Measurements from ENCODE around the gene OR4P4. TPM values are rescaled to one million over a fixed set of nuclear protein-coding genes. Genes with fewer than 3 reads are reported as not detected.

Gene OR4P4
- total and polyA plus RNA-seq, 3 donors from 2014 or later: not detected

- no peaks in the 10 kb centered on the region for H3K27me3 ChIP-seq
- no peak for DNase-seq
- H3K9me3 ChIP-seq: no peaks in the 10 kb centered on the region
- H3K27ac ChIP-seq: no peak overlapping the region
- intact Hi-C loops (cut with DNase I; ENCODE audit: low total_unique reads): no loop called here
- H3K4me3 ChIP-seq: no peak overlapping the region
- H3K36me3 ChIP-seq (ENCODE audit: low read depth, missing control alignments): no peaks in the 10 kb centered on the region
- no peaks in the 10 kb centered on the region for H3K4me1 ChIP-seq
- no peak for TF ChIP-seq CTCF (IDR thresholded peaks at IDR 0.05)
- TF ChIP-seq POLR2A (IDR thresholded peaks at IDR 0.05): no peak
Measured at GRCh38 chr11:55655096-55655495, 20.2 kb downstream of the OR4P4 start.

- no peak for DNase-seq
- Histone ChIP-seq H3K36me3 (ENCODE audit: low read depth, missing control alignments) (no peaks in the 10 kb centered on the region), H3K9me3 (no peaks in the 10 kb centered on the region), H3K4me3 (no peak overlapping the region), H3K4me1 (no peaks in the 10 kb centered on the region), H3K27me3 (no peaks in the 10 kb centered on the region), H3K27ac (no peak overlapping the region)
- intact Hi-C loops (cut with DNase I; ENCODE audit: low total_unique reads): no loop called here
- TF ChIP-seq CTCF (IDR thresholded peaks at IDR 0.05): no peak
- TF ChIP-seq POLR2A (IDR thresholded peaks at IDR 0.05): no peak
- WGBS, 2 donors: 88 to 91% methylated on average over 2 of the region's 2 CpGs
Measured at GRCh38 chr11:55658031-55658573, 23.2 kb downstream of the OR4P4 start.

- H3K9me3 ChIP-seq: no peaks in the 10 kb centered on the region
- intact Hi-C loops (cut with DNase I; ENCODE audit: low total_unique reads): no loop called here
- H3K4me1 ChIP-seq: no peaks in the 10 kb centered on the region
- TF ChIP-seq POLR2A (IDR thresholded peaks at IDR 0.05) (no peak), CTCF (IDR thresholded peaks at IDR 0.05) (no peak)
- H3K27me3 ChIP-seq: no peaks in the 10 kb centered on the region
- H3K27ac ChIP-seq: no peak overlapping the region
- WGBS, 2 donors: 37 to 71% methylated on average over 1 of the region's 1 CpG
- DNase-seq: no peak
- no peak overlapping the region for H3K4me3 ChIP-seq
- H3K36me3 ChIP-seq (ENCODE audit: low read depth, missing control alignments): no peaks in the 10 kb centered on the region
Measured at GRCh38 chr11:55658608-55659007, 23.7 kb downstream of the OR4P4 start.

DNA sequence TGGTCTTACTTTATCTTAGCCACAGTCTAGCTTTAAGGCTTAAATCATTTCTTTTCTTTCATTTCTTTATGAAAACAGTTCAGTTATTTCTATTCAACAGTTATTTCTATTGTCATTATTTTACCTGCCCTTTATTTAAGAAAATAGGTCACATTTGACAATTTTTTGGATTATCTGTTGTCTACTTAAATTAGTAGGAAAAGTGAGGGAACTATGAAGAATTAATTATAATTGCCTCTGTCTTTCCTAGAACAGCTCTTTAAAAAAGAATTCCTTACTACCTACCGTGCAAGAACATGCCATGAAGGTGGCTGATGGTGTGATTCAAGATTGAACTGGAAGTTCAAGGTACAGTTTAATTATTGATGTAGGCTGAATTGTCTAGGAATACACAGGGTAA is 27.0 kb downstream of the OR4P4 start, which contains the start of gene OR4C6:
Gene OR4C6 (plus strand): TSS at position 301 of the 400 bp plus-strand sequence. CDS start 2,966 bp downstream, outside the sequence.
- DNase-seq: no peak
- WGBS, 2 donors: 63 to 93% methylated on average over 1 of the region's 1 CpG
- no peak for TF ChIP-seq POLR2A (IDR thresholded peaks at IDR 0.05)
- no peak for TF ChIP-seq CTCF (IDR thresholded peaks at IDR 0.05)
- no peak within 1 kb of the TSS for H3K4me3 ChIP-seq
- H3K27ac ChIP-seq: no peak within 1 kb of the TSS
- H3K36me3 ChIP-seq (ENCODE audit: low read depth, missing control alignments): no peaks in the 10 kb centered on the region
- H3K9me3 ChIP-seq: no peaks in the 10 kb centered on the region
- intact Hi-C loops (cut with DNase I; ENCODE audit: low total_unique reads): no loop called here
- no peaks in the 10 kb centered on the region for H3K4me1 ChIP-seq
- H3K27me3 ChIP-seq: no peaks in the 10 kb centered on the region

DNA sequence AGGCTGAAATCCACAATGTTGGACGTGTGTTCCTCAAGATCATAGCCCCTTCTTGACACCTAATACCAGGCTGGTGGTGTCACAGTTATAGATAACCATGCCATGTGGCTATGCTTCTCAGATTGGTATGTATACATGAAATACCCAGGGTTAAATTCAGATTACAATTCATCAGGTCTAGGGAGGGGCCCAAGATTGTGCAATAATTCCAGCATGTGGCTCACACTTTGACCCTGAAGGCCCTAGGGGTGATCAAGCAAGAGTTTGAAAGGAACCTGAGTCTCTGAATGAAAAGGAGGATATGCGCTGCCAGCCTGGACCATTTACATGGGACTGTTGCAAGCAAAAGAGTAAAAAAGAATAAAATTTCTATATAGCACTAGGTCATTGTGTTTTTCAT is 34.5 kb downstream of the OR4P4 start:
- DNase-seq: no peak
- Histone ChIP-seq H3K36me3 (ENCODE audit: low read depth, missing control alignments) (no peaks in the 10 kb centered on the region), H3K27ac (no peak overlapping the region), H3K4me3 (no peak overlapping the region), H3K4me1 (no peaks in the 10 kb centered on the region), H3K9me3 (no peaks in the 10 kb centered on the region), H3K27me3 (no peaks in the 10 kb centered on the region)
- TF ChIP-seq CTCF (IDR thresholded peaks at IDR 0.05) (no peak), POLR2A (IDR thresholded peaks at IDR 0.05) (no peak)
- WGBS, 2 donors: 60 to 73% methylated on average over 2 of the region's 2 CpGs
- intact Hi-C loops (cut with DNase I; ENCODE audit: low total_unique reads): no loop called here
